H1 (cell line): ENCODE data around the gene INF2. TPM values are rescaled to one million over a fixed set of nuclear protein-coding genes. Genes with fewer than 3 reads are reported as not detected.

ENCODE experiments used
- HDAC6 ChIP-seq: IDR thresholded peaks from one replicate; pipeline ENCODE4 v1.7.1; 2012; ENCODE audit warnings: low read depth, mild to moderate bottlenecking, inconsistent platforms, low read length, moderate library complexity
- ZNF274 ChIP-seq: IDR thresholded peaks from 2 replicates; pipeline ENCODE4 v1.7.0; 2012; ENCODE audit warnings: low read length, borderline replicate concordance; ENCODE audit errors: extremely low read depth
- polyA plus RNA-seq, 7 experiments: library from polyadenylated mRNA; depleted of rRNA in 3 of 7; stranded (reverse) in 5 of 7; unstranded in 2 of 7; fragments of >200 nt in 5 of 7; fragments of 200-250 nt in 2 of 7; gene quantifications; 1 replicate in 5 of 7; 2 replicates in 1 of 7; 4 replicates in 1 of 7; pipeline versions ENCODE4 v1.2.1 to v1.2.3, GENCODE V29; 2011 to 2013; ENCODE audit warnings: missing spikeins in 2 of 7, mixed read lengths in 2 of 7
- total RNA-seq: library from RNA; stranded (reverse); fragmentation: NEBNext Ultra II Directional; extraction: Animal tissue kit (Norgen Biotek cat#: 25700); gene quantifications from 2 replicates; pipeline ENCODE4 v1.2.1, GENCODE V29; 2021
- TF ChIP-seq, protein P1 (sequence below): IDR thresholded peaks from 2 replicates; pipeline ENCODE4 v1.6.1; 2012; ENCODE audit warnings: low read length, inconsistent platforms

The INF2 gene
- total and polyA plus RNA-seq, 2 of the 8 experiments (the other 6 are each of a cell fraction or from before 2014, with no cell fraction given), result 29.1 to 59.5 TPM

DNA sequence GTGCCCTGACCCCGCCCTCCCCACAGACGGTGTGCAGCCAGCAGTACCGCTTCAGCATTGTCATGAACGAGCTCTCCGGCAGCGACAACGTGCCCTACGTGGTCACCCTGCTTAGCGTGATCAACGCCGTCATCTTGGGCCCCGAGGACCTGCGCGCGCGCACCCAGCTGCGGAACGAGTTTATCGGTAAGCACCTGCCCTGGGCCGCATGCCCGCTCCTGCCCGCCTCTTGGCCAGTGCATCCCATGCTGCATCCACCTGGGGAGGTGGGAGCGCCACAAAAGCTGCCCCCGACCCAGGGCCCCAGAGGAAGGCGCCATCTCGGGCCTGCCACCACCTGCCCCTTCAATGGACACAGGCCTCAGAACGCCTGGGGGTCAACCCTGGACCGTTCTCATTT is 13.9 kb downstream of the INF2 start (continued):
- TF ChIP-seq, protein P1, sequence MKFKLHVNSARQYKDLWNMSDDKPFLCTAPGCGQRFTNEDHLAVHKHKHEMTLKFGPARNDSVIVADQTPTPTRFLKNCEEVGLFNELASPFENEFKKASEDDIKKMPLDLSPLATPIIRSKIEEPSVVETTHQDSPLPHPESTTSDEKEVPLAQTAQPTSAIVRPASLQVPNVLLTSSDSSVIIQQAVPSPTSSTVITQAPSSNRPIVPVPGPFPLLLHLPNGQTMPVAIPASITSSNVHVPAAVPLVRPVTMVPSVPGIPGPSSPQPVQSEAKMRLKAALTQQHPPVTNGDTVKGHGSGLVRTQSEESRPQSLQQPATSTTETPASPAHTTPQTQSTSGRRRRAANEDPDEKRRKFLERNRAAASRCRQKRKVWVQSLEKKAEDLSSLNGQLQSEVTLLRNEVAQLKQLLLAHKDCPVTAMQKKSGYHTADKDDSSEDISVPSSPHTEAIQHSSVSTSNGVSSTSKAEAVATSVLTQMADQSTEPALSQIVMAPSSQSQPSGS, result no peak
- TF ChIP-seq ZNF274 (no peak), HDAC6 (no peak)
